Hematopoietic multipotent progenitor cell treated with erythropoietin and hydrocortisone succinate and interleukin-3 and kit ligand, for 4 days (in vitro differentiated cells): ENCODE data around the gene RTRAF.
A peak's percentile ranks its signal among the peaks of the same experiment; 100 is the strongest.

ENCODE experiments used
- DNase-seq: peaks from one replicate; pipeline ENCODE4 v3.0.0-alpha.2; 2015

The RTRAF gene

GRCh38 chr14:51989293-51990234 is at the start of gene RTRAF:
RTRAF (plus strand) TSS chr14:51989546; CDS start chr14:51989640, 94 bp downstream.
- peak; percentile 96 for DNase-seq

GRCh38 chr14:51939755-51940301 is 49.5 kb upstream of the RTRAF start:
- DNase-seq = no peak

GRCh38 chr14:51942971-51943370 is 46.4 kb upstream of the RTRAF start:
- no peak for DNase-seq

GRCh38 chr14:51950007-51950406 is 39.3 kb upstream of the RTRAF start:
- DNase-seq = no peak

GRCh38 chr14:51951656-51952055 is 37.7 kb upstream of the RTRAF start:
- DNase-seq = no peak

- DNase-seq = no peak
These were observed 35.3 kb upstream of the RTRAF start for GRCh38 chr14:51954031-51954430.

- no peak for DNase-seq
These were observed 34.7 kb upstream of the RTRAF start for GRCh38 chr14:51954657-51955056.

- no peak for DNase-seq
These were observed 31.4 kb upstream of the RTRAF start for GRCh38 chr14:51957950-51958349.

GRCh38 chr14:51959928-51960327 is 29.4 kb upstream of the RTRAF start:
- no peak for DNase-seq

- peak; percentile 53 for DNase-seq
These were observed 28.5 kb upstream of the RTRAF start for GRCh38 chr14:51960866-51961265.

GRCh38 chr14:51962711-51963110 is 26.6 kb upstream of the RTRAF start:
- no peak for DNase-seq

- peak; percentile 19 for DNase-seq
These were observed 26.1 kb upstream of the RTRAF start for GRCh38 chr14:51963286-51963685.

- no peak for DNase-seq
These were observed 21.8 kb upstream of the RTRAF start for GRCh38 chr14:51967521-51967920.

GRCh38 chr14:51969852-51970540 is 19.4 kb upstream of the RTRAF start:
- DNase-seq = no peak

GRCh38 chr14:51972566-51972965 is 16.8 kb upstream of the RTRAF start:
- DNase-seq = no peak

GRCh38 chr14:51977075-51977474 is 12.3 kb upstream of the RTRAF start:
- peak; percentile 11 for DNase-seq

GRCh38 chr14:51978681-51979085 is 10.7 kb upstream of the RTRAF start:
- peak; percentile 53 for DNase-seq

GRCh38 chr14:51979088-51979709 is 10.1 kb upstream of the RTRAF start:
- peak; percentile 90 for DNase-seq

GRCh38 chr14:51981218-51981854 is 8.0 kb upstream of the RTRAF start:
- DNase-seq = no peak

GRCh38 chr14:51988221-51988620 is 1.1 kb upstream of the RTRAF start:
- DNase-seq = peak; percentile 70

GRCh38 chr14:51990488-51990887 is 1.1 kb downstream of the RTRAF start:
- DNase-seq = no peak

- DNase-seq = peak; percentile 70
These were observed 4.1 kb downstream of the RTRAF start for GRCh38 chr14:51993285-51993920.
